Skeletal muscle satellite cell (primary cell): ENCODE data around the gene GUCA1A.
"Not testable (repeated sequence)": the region's sequence is repeated elsewhere in the genome, so short reads cannot be mapped to it uniquely, and the experiment has no call there.

Experiments
- H3K27me3 ChIP-seq: 2 replicates; pipeline ENCODE4 v1.7.0; 2013; ENCODE audit warnings: low read length; ENCODE audit not compliant: control insufficient read depth, insufficient read depth
- H3K36me3 ChIP-seq: 2 replicates; pipeline ENCODE4 v1.7.0; 2013; ENCODE audit warnings: mild to moderate bottlenecking, control low read depth, low read length; ENCODE audit not compliant: insufficient read depth
- H3K4me1 ChIP-seq: 2 replicates; pipeline ENCODE4 v1.7.0; 2013; ENCODE audit warnings: low read length; ENCODE audit not compliant: control insufficient read depth, insufficient read depth
- H3K4me2 ChIP-seq: 2 replicates; pipeline ENCODE4 v1.7.0; 2013; ENCODE audit warnings: mild to moderate bottlenecking, low read length
- H3K4me3 ChIP-seq: 2 replicates; pipeline ENCODE4 v1.7.0; 2013; ENCODE audit warnings: low read length
- H3K9ac ChIP-seq: 2 replicates; pipeline ENCODE4 v1.7.0; 2013; ENCODE audit warnings: mild to moderate bottlenecking, low read depth, low read length, moderate library complexity
- H3K9me3 ChIP-seq: replicated peaks from 2 replicates; pipeline ENCODE4 v1.7.0; 2013; ENCODE audit warnings: mild to moderate bottlenecking, control low read depth, low read length

GUCA1A gene

DNA sequence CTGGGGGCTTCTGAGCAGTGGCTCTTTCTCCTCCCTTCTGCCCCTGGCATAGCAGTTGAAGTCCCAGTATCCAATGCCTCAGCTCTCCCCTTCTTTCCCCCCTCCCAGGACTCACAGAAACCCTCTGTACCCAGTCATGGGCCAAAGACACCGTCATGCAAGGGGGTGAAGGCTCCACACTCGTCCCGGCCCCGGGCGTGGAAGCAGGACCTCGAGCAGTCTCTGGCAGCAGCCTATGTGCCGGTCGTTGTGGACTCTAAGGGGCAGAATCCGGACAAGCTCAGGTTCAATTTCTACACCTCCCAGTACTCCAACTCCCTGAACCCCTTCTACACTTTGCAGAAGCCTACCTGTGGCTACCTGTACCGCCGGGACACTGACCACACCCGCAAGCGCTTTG is 10.4 kb upstream of the GUCA1A start:
- Histone ChIP-seq H3K4me1 (no peaks in the 10 kb centered on the region), H3K4me3 (no peak overlapping the region), H3K9me3 (no peaks in the 10 kb centered on the region), H3K9ac (no peak overlapping the region), H3K36me3 (no peaks in the 10 kb centered on the region), H3K27me3 (peaks cover 53% of the 10 kb centered on the region), H3K4me2 (no peak overlapping the region)

GRCh38 chr6:42163981-42164380 is 9.2 kb upstream of the GUCA1A start:
- Histone ChIP-seq H3K36me3 (no peaks in the 10 kb centered on the region), H3K9me3 (no peaks in the 10 kb centered on the region), H3K4me1 (no peaks in the 10 kb centered on the region), H3K27me3 (peaks cover 47% of the 10 kb centered on the region), H3K4me3 (no peak overlapping the region), H3K9ac (no peak overlapping the region), H3K4me2 (no peak overlapping the region)

- H3K9ac ChIP-seq: no peak overlapping the region
Observed at GRCh38 chr6:42165016-42165415, 8.1 kb upstream of the GUCA1A start.

GRCh38 chr6:42166444-42167141 is 6.6 kb upstream of the GUCA1A start:
- Histone ChIP-seq H3K27me3 (peaks cover 31% of the 10 kb centered on the region), H3K4me2 (no peak overlapping the region), H3K9ac (no peak overlapping the region), H3K4me3 (no peak overlapping the region), H3K9me3 (no peaks in the 10 kb centered on the region), H3K36me3 (no peaks in the 10 kb centered on the region), H3K4me1 (no peaks in the 10 kb centered on the region)

More at GRCh38 chr6:42165016-42165415, 8.1 kb upstream of the GUCA1A start:
- Histone ChIP-seq H3K27me3 (peaks cover 45% of the 10 kb centered on the region), H3K4me2 (no peak overlapping the region), H3K4me1 (no peaks in the 10 kb centered on the region), H3K36me3 (no peaks in the 10 kb centered on the region), H3K4me3 (no peak overlapping the region), H3K9me3 (no peaks in the 10 kb centered on the region)

DNA sequence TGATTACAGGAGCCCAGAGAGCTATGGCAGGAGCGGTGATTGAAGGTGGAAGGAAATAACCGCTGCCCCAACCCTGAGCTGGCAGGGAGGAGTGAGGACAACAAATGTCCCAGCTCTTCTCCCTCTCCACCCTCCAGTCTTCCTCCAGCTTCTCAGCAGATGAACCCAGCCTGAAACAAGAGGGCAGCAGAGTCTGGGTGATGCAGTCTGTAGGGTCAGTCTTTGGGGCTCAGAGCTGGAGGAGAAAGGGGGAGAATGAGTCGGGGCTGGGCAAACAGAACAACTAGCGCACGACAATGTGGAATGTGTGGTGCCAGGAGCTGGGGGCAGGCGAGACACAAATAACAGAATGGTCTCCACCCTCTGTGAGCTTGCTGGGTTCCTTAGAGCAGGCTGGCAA is 4.5 kb upstream of the GUCA1A start:
- no peaks in the 10 kb centered on the region for H3K4me1 ChIP-seq
- H3K4me3 ChIP-seq: no peak overlapping the region
- H3K27me3 ChIP-seq: peaks cover 15% of the 10 kb centered on the region

DNA sequence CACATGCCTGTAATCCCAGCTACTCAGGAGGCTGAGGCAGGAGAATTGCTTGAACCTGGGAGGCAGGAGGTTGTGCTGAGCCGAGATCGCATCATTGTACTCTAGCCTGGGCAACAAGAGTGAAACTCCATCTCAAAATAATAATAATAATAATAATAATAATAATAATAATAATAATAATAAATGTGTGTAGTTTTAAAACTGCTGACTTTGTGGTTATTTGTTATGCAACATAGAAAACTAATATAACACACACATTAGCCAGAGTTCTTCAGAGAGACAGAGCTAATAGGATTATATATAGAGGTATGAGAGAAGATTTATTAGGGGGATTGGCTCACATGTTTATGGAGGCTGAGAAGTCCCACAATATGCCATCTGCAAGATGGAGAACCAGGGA is 3.4 kb upstream of the GUCA1A start:
- not testable (repeated sequence) for H3K4me2 ChIP-seq, H3K9me3 ChIP-seq, H3K4me3 ChIP-seq, H3K36me3 ChIP-seq, H3K4me1 ChIP-seq, H3K9ac ChIP-seq
- H3K27me3 ChIP-seq: peaks cover 21% of the 10 kb centered on the region

More for the DNA sequence above, 4.5 kb upstream of the GUCA1A start:
- Histone ChIP-seq H3K9me3 (no peaks in the 10 kb centered on the region), H3K36me3 (no peaks in the 10 kb centered on the region), H3K4me2 (no peak overlapping the region), H3K9ac (no peak overlapping the region)

DNA sequence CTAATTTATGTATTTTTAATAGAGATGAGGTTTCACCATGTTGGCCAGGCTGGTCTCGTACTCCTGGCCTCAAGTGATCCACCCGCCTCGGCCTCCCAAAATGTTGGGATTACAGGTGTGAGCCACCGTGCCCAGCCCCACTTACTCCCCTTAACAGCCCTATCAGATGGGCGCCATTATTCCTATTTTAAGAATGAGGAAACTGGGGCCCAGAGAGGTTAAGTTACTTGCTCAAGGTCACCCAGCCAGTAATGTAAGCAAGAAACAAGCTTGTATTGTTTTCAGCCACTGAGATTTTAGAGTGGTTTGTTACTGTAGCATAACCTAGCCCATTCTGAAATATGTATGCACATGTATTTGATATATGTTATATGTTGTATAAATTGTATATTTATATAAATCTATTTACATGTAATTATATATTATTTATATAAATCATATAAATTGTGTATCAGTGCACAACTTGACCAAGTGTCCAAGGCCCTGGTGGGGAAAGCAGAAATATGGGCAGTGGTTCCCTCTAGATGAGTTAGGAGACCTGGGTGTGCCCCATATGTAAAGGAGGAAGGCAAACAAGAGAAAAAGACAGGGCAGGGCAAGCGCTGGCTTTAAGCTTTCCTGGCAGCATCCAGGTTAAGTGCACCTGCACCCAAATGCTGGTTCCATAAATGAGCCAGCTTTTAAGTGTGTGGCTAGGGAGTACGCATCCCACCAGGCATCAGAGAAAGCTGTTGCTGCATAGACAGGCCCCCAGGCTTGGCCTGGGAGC is 1.2 kb upstream of the GUCA1A start:
- Histone ChIP-seq H3K9ac (no peak overlapping the region), H3K4me3 (no peak overlapping the region), H3K9me3 (no peaks in the 10 kb centered on the region), H3K27me3 (peaks cover 24% of the 10 kb centered on the region), H3K36me3 (no peaks in the 10 kb centered on the region), H3K4me1 (no peaks in the 10 kb centered on the region), H3K4me2 (no peak overlapping the region)

GRCh38 chr6:42175860-42176259 is 2.7 kb downstream of the GUCA1A start:
- Histone ChIP-seq H3K36me3 (no peaks in the 10 kb centered on the region), H3K4me1 (no peaks in the 10 kb centered on the region), H3K9ac (no peak overlapping the region)

DNA sequence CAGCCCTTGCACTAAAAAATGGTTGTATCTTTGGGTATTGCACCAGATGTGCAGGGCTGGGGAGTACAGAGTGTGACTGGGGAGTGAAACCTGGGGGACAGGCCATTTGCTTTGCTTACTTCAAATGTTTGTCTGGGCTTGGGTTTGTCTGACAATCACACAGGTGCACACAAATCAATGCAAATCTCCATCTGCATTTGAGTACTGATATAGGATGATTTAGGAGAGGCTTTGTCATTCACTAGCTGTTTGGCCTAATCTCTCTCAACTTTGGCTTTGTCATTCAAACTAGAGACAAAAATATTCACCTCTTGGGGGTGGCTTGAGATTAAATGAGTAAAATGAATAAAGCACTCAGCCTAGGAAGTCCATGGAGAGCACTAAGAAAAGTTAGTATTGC is 3.8 kb downstream of the GUCA1A start:
- H3K4me1 ChIP-seq: no peaks in the 10 kb centered on the region

More at GRCh38 chr6:42175860-42176259, 2.7 kb downstream of the GUCA1A start:
- peaks cover 36% of the 10 kb centered on the region for H3K27me3 ChIP-seq
- H3K4me3 ChIP-seq: no peak overlapping the region
- H3K9me3 ChIP-seq: no peaks in the 10 kb centered on the region
- H3K4me2 ChIP-seq: no peak overlapping the region

DNA sequence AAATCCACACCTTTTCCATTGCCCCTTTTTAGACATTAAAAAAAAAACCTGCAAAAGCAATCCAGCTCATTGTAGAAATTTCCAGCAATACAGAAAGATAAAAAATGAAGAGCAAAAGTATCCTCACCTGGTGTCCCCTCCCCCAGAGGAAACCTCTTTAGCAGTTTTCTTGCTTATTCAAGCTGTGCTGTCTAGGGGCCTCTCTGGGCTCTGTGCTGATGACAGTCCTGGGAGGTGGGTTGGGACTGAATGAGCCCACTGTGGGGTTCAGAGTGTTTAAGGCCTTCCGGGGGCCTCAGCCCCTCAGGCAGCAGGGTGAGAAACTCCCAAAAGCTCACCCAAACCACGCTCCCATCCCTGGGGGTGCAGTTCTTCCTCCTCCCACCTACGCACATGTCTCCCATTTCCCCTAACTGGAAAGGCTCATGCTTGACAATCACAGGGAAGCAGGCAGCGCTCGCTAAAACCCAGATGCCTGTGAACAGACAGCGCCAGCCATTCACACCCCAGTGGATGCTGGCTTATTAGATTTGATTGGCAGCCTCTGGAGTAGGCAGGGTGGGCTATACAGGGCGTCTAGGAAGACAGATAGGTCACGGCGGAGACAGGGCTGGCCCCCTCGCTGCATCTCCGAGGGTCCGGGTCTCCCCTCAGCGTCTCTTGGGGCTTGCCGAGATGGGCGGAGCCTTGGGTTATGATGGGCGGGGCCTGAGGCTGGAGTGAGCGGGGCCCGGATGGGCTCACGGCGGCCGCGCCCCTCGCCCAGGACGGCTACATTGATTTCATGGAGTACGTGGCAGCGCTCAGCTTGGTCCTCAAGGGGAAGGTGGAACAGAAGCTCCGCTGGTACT is 4.6 kb downstream of the GUCA1A start:
- no peaks in the 10 kb centered on the region for H3K36me3 ChIP-seq
- peaks cover 36% of the 10 kb centered on the region for H3K27me3 ChIP-seq
- H3K9me3 ChIP-seq: no peaks in the 10 kb centered on the region
- H3K9ac ChIP-seq: no peak overlapping the region
- H3K4me3 ChIP-seq: no peak overlapping the region
- H3K4me1 ChIP-seq: no peaks in the 10 kb centered on the region
- H3K4me2 ChIP-seq: peak overlapping the region; percentile 52

More for the DNA sequence above, 3.8 kb downstream of the GUCA1A start:
- Histone ChIP-seq H3K9ac (no peak overlapping the region), H3K27me3 (peaks cover 36% of the 10 kb centered on the region), H3K4me3 (no peak overlapping the region), H3K36me3 (no peaks in the 10 kb centered on the region), H3K9me3 (no peaks in the 10 kb centered on the region), H3K4me2 (no peak overlapping the region)

DNA sequence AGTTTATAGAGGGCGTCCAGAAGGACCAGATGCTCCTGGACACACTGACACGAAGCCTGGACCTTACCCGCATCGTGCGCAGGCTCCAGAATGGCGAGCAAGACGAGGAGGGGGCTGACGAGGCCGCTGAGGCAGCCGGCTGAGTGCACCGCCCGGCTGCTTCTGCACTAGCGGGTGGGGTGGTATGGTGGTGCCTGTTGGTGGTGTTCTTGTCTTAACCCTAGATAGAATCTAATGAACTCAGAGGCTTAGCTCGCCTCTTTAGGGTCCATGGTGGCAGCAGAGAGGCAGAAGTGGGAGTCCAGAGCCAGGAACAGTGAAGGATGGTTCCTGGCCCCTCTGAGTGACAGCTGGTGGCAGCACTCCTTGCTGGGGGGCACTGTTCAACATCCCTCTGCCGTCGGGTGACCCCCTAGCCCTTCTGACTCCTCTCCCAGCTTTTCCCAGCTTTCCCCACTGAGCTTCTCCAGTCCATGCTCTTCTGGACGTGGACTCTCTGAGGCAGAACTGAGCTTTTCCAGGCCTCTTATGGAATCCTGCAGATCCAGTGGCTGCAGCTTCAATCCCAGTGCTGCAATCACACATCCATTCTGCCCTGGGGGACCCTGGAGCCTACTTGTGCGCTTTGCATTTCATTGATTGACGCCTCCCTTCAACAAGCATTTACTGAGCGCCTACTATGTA is 6.2 kb downstream of the GUCA1A start:
- H3K36me3 ChIP-seq: no peaks in the 10 kb centered on the region
- no peak overlapping the region for H3K4me3 ChIP-seq
- H3K27me3 ChIP-seq: peaks cover 32% of the 10 kb centered on the region
- no peak overlapping the region for H3K4me2 ChIP-seq
- H3K9ac ChIP-seq: no peak overlapping the region
- H3K9me3 ChIP-seq: no peaks in the 10 kb centered on the region
- H3K4me1 ChIP-seq: no peaks in the 10 kb centered on the region
